ENCODE measurements around the gene RNPS1. TPM values are rescaled to one million over a fixed set of nuclear protein-coding genes. Genes with fewer than 3 reads are reported as not detected.

RNPS1 gene
- total and polyA plus RNA-seq, 9 of the 15 experiments (the other 6 are each of a cell fraction or from before 2014, with no cell fraction given), result 44.9 to 338 (median 202) TPM

DNA sequence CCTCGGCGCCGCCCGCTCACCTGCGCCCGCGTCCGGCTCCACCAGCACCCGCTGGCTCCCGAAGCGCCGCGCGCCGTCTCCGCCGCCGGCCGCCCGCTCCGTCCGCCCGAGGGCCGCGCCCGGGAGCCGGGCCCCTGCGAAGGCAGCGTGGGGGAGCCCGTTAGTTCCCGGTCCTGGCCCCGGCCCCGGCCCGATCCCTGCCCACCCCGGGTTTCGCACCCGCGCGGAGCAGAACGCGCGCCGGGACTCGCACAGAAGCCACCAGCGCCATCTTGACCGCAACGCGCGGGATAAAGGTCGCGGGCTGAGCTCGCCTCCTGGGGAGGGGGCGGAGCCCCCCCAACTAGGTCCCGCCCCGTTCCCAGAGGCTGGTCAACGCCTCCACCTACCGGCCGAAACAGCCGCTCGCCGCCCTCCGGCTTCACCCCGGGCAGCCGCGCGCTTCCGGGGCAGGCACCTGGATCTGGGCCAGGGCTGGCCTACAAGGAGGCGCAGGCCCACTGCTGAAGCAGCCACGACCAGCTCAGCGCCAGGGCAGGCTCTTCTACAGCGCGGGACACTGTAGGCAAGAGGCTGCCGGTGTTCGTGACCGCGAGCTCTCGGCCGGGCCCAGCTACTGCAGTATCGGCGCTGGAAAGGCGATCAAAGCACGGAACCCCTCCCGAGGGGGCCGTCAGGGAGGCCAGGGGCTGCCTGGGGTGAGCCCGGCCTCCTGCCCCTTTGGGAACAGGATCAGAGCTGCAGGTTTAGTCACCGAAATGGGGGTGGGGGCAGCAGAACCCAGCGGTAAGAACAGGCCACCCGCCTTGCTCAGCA lies 16.4 kb downstream of the RNPS1 start, which contains the start of gene ECI1 (continued):
- TF ChIP-seq ZNF318 (IDR thresholded peaks at IDR 0.05; ENCODE audit: borderline replicate concordance in 1 of 2, low read depth in 1 of 2), result no peak
- TF ChIP-seq EZH2 (IDR thresholded peaks at IDR 0.05; ENCODE audit: borderline replicate concordance, low read depth, low read length), result no peak
- TF ChIP-seq MAFF (IDR thresholded peaks at IDR 0.05; ENCODE audit: low read length), result no peak
- no peak for TF ChIP-seq NFE2L1 (tag; IDR thresholded peaks at IDR 0.05; ENCODE audit: borderline replicate concordance, low read depth)
- TF ChIP-seq NR0B1 (IDR thresholded peaks at IDR 0.05; ENCODE audit: partially characterized antibody), result no peak
- TF ChIP-seq, protein P1, sequence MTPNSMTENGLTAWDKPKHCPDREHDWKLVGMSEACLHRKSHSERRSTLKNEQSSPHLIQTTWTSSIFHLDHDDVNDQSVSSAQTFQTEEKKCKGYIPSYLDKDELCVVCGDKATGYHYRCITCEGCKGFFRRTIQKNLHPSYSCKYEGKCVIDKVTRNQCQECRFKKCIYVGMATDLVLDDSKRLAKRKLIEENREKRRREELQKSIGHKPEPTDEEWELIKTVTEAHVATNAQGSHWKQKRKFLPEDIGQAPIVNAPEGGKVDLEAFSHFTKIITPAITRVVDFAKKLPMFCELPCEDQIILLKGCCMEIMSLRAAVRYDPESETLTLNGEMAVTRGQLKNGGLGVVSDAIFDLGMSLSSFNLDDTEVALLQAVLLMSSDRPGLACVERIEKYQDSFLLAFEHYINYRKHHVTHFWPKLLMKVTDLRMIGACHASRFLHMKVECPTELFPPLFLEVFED (CRISPR knock-in tag; conservative IDR thresholded peaks at IDR 0.05), result no peak
- TF ChIP-seq GABPB1 (CRISPR knock-in tag; IDR thresholded peaks at IDR 0.05), result peak; percentile 87
- TF ChIP-seq MIER1 (IDR thresholded peaks at IDR 0.05; ENCODE audit: low read depth), result no peak
- no peak for TF ChIP-seq HNRNPK (IDR thresholded peaks at IDR 0.05; ENCODE audit: low read depth, low read length, poor library complexity, severe bottlenecking)
- no peak; the same call in 1 of the 2 replicates for TF ChIP-seq NBN (IDR thresholded peaks at IDR 0.05; ENCODE audit: low read depth)
- no peak for TF ChIP-seq LARP7 (IDR thresholded peaks at IDR 0.05)
- peak; percentile 26; the same call in 1 of the 2 replicates for TF ChIP-seq KAT7 (CRISPR knock-in tag; IDR thresholded peaks at IDR 0.05; ENCODE audit: borderline replicate concordance)
- peak; percentile 40 for TF ChIP-seq CREB1 (IDR thresholded peaks at IDR 0.05)
- no peak; the same call in 1 of the 2 replicates for TF ChIP-seq CREB1 (CRISPR knock-in tag; IDR thresholded peaks at IDR 0.05)
- TF ChIP-seq KLF13 (tag; IDR thresholded peaks at IDR 0.05; ENCODE audit: borderline replicate concordance, low read depth), result peak; percentile 71; the same call in 1 of the 2 replicates

All from K562 (cell line).